GM18868 (cell line): Measurements from ENCODE around the gene ARHGAP24.
"Not testable (repeated sequence)": the region's sequence is repeated elsewhere in the genome, so short reads cannot be mapped to it uniquely, and the experiment has no call there.

Source experiments
- ATAC-seq: cut with Tn5 transposase; IDR thresholded peaks from one replicate; pipeline ENCODE4 v1.9.1; 2021; ENCODE audit warnings: mild to moderate bottlenecking, moderate library complexity; ENCODE audit not compliant: unreplicated experiment

ARHGAP24 gene

GRCh38 chr4:85515701-85516100 lies 40.8 kb downstream of the ARHGAP24 start:
- peak; percentile 35 for ATAC-seq

- not testable (repeated sequence) for ATAC-seq
Measured at GRCh38 chr4:85518526-85518925, 43.6 kb downstream of the ARHGAP24 start.

GRCh38 chr4:85520765-85521749 lies 46.1 kb downstream of the ARHGAP24 start:
- ATAC-seq = peak; percentile 66

GRCh38 chr4:85522277-85522676 lies 47.3 kb downstream of the ARHGAP24 start:
- ATAC-seq = peak; percentile 78

- ATAC-seq = no peak
Measured at GRCh38 chr4:85522836-85523235, 47.9 kb downstream of the ARHGAP24 start.

- ATAC-seq = no peak
Measured at GRCh38 chr4:85527815-85528214, 52.9 kb downstream of the ARHGAP24 start.

- peak; percentile 48 for ATAC-seq
Measured at GRCh38 chr4:85531560-85532341, 56.8 kb downstream of the ARHGAP24 start.

- no peak for ATAC-seq
Measured at GRCh38 chr4:85534120-85534519, 59.2 kb downstream of the ARHGAP24 start.

GRCh38 chr4:85543832-85544231 lies 68.9 kb downstream of the ARHGAP24 start:
- ATAC-seq = no peak

- no peak for ATAC-seq
Measured at GRCh38 chr4:85544751-85545150, 69.8 kb downstream of the ARHGAP24 start.

GRCh38 chr4:85548116-85548515 lies 73.2 kb downstream of the ARHGAP24 start:
- ATAC-seq = no peak

GRCh38 chr4:85548841-85549240 lies 73.9 kb downstream of the ARHGAP24 start:
- peak; percentile 39 for ATAC-seq

GRCh38 chr4:85555206-85555605 lies 80.3 kb downstream of the ARHGAP24 start:
- no peak for ATAC-seq

GRCh38 chr4:85556283-85556682 lies 81.3 kb downstream of the ARHGAP24 start:
- peak; percentile 28 for ATAC-seq

GRCh38 chr4:85557016-85557901 lies 82.3 kb downstream of the ARHGAP24 start:
- peak; percentile 93 for ATAC-seq

GRCh38 chr4:85565761-85566480 lies 91.0 kb downstream of the ARHGAP24 start:
- ATAC-seq = no peak

- ATAC-seq = peak; percentile 65
Measured at GRCh38 chr4:85569730-85570299, 94.9 kb downstream of the ARHGAP24 start.

- ATAC-seq = no peak
Measured at GRCh38 chr4:85570388-85570787, 95.4 kb downstream of the ARHGAP24 start.

GRCh38 chr4:85571008-85571407 lies 96.1 kb downstream of the ARHGAP24 start:
- ATAC-seq = peak; percentile 54

- no peak for ATAC-seq
Measured at GRCh38 chr4:85573270-85573669, 98.3 kb downstream of the ARHGAP24 start.
